Heart left ventricle (tissue), 13 donors: ENCODE measurements around the gene PPM1J.

ENCODE experiments used
- POLR2A ChIP-seq, 2 donors: fragments of 450-650 bp; IDR thresholded peaks; one replicate each; pipeline ENCODE4 v1.6.1; 2017; ENCODE audit warnings: antibody characterized with exemption in 2 of 2, mild to moderate bottlenecking in 2 of 2, moderate library complexity in 2 of 2
- TF ChIP-seq, protein P1 (sequence below), 12 donors: fragments of 200-600 bp; sonication (generic) in 4 of 12; IDR thresholded peaks; one replicate each; pipeline versions ENCODE4 v1.5.0 to v1.8.0; 2018 to 2022; ENCODE audit warnings: antibody characterized with exemption in 12 of 12, mild to moderate bottlenecking in 5 of 12
- donor health status: ischemic (EF 13 %, LVEDD 7.1; RV severe dilation, severe dysfunction).
- donor health status: DM: no; HTN: yes; CAD: no.
- donor health status: DM: no; HTN: no; CAD: no.
- donor health status: ischemic (EF 25% LVEDD 6.9; RV normal size, moderate dysfunction).
- donor health status: ischemic (EF 25% LVEDD 5.7; RV mildly dilated, moderate dysfunction).
- donor health status: ischemic (EF 35%, LVEDD 5.7; RV mildly dilated, moderate dysfunction).
- donor health status: nonischemic (EF 11% LVEDD 7.7; RV severe dilation, severe dysfunction).
- donor health status: DM: yes; HTN: yes; CAD: no.
- donor health status: PGD.
- donor health status: ischemic (EF 29% LVEDD 5.4; RV normal size, mild dysfunction).
- donor health status: nonischemic (EF 23%, LVEDD 6.1; RV moderate dilation, normal function).

GRCh38 chr1:112712191-112712590 is 2.9 kb downstream of the PPM1J start:
- no peak for TF ChIP-seq POLR2A (IDR thresholded peaks at IDR 0.05)
- TF ChIP-seq, protein P1, sequence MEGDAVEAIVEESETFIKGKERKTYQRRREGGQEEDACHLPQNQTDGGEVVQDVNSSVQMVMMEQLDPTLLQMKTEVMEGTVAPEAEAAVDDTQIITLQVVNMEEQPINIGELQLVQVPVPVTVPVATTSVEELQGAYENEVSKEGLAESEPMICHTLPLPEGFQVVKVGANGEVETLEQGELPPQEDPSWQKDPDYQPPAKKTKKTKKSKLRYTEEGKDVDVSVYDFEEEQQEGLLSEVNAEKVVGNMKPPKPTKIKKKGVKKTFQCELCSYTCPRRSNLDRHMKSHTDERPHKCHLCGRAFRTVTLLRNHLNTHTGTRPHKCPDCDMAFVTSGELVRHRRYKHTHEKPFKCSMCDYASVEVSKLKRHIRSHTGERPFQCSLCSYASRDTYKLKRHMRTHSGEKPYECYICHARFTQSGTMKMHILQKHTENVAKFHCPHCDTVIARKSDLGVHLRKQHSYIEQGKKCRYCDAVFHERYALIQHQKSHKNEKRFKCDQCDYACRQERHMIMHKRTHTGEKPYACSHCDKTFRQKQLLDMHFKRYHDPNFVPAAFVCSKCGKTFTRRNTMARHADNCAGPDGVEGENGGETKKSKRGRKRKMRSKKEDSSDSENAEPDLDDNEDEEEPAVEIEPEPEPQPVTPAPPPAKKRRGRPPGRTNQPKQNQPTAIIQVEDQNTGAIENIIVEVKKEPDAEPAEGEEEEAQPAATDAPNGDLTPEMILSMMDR (IDR thresholded peaks at IDR 0.05): no peak
